ENCODE data around the gene RHEX.

- TF ChIP-seq CTCF (IDR thresholded peaks at IDR 0.05; ENCODE audit: low read depth, low read length) (no peak), EZH2phosphoT487 (IDR thresholded peaks at IDR 0.05; ENCODE audit: low read depth) (no peak)
Measured at GRCh38 chr1:206022766-206023165, 30.2 kb upstream of the RHEX start.

Measured in OCI-LY3 (cell line).